Trophoblast cell (in vitro differentiated cells and primary cell): Measurements from ENCODE around the gene UPF1.

ENCODE experiments used
- DNase-seq, 2 donors: peaks; one replicate each; pipeline ENCODE4 v3.0.0-alpha.2; 2016
- H2AFZ ChIP-seq: 2 replicates; pipeline ENCODE4 v1.6.1; 2013; ENCODE audit warnings: low read length, moderate library complexity, mild to moderate bottlenecking; ENCODE audit not compliant: insufficient read depth, poor library complexity
- H2AK5ac ChIP-seq: 2 replicates; pipeline ENCODE4 v1.6.1; 2013; ENCODE audit warnings: mild to moderate bottlenecking, low read length
- H2BK120ac ChIP-seq: 2 replicates; pipeline ENCODE4 v1.6.1; 2013; ENCODE audit warnings: low read length, mild to moderate bottlenecking, moderate library complexity; ENCODE audit not compliant: insufficient read depth, poor library complexity
- H2BK12ac ChIP-seq: 2 replicates; pipeline ENCODE4 v1.6.1; 2013; ENCODE audit warnings: mild to moderate bottlenecking, low read length, moderate library complexity
- H2BK5ac ChIP-seq: 2 replicates; pipeline ENCODE4 v1.6.1; 2013; ENCODE audit warnings: low read length, low read depth, moderate library complexity, mild to moderate bottlenecking; ENCODE audit not compliant: poor library complexity
- H3K14ac ChIP-seq: 2 replicates; pipeline ENCODE4 v1.6.1; 2013; ENCODE audit warnings: mild to moderate bottlenecking, low read length
- H3K18ac ChIP-seq: 2 replicates; pipeline ENCODE4 v1.6.1; 2013; ENCODE audit warnings: mild to moderate bottlenecking, low read length
- H3K23ac ChIP-seq: 2 replicates; pipeline ENCODE4 v1.6.1; 2013; ENCODE audit warnings: low read length
- H3K27ac ChIP-seq: 2 replicates; pipeline ENCODE4 v1.5.1; 2013; ENCODE audit warnings: low read depth, mild to moderate bottlenecking, inconsistent platforms, low read length, moderate library complexity
- H3K27me3 ChIP-seq: 2 replicates; pipeline ENCODE4 v1.6.1; 2013; ENCODE audit warnings: inconsistent platforms, mild to moderate bottlenecking, low read length, moderate library complexity; ENCODE audit not compliant: insufficient read depth
- H3K36me3 ChIP-seq, 2 experiments: 1 replicate in 1 of 2; 2 replicates in 1 of 2; pipeline ENCODE4 v1.6.1; 2013; ENCODE audit warnings: low read length in 2 of 2, mild to moderate bottlenecking in 2 of 2, moderate library complexity in 1 of 2; ENCODE audit not compliant: insufficient read depth in 2 of 2, control insufficient read depth in 1 of 2
- H3K4ac ChIP-seq: 2 replicates; pipeline ENCODE4 v1.6.1; 2013; ENCODE audit warnings: low read depth, mild to moderate bottlenecking, low read length, moderate library complexity
- H3K4me1 ChIP-seq, 2 experiments: 1 replicate in 1 of 2; 2 replicates in 1 of 2; pipeline ENCODE4 v1.6.1; 2013; ENCODE audit warnings: low read length in 2 of 2, mild to moderate bottlenecking in 2 of 2, moderate library complexity in 1 of 2; ENCODE audit not compliant: insufficient read depth in 2 of 2, control insufficient read depth in 1 of 2
- H3K4me2 ChIP-seq: 2 replicates; pipeline ENCODE4 v1.6.1; 2013; ENCODE audit warnings: inconsistent platforms, mild to moderate bottlenecking, low read length, moderate library complexity
- H3K4me3 ChIP-seq: 2 replicates; pipeline ENCODE4 v1.5.1; 2013; ENCODE audit warnings: mild to moderate bottlenecking, low read depth, low read length, inconsistent platforms
- H3K79me1 ChIP-seq: one replicate; pipeline ENCODE4 v1.6.1; 2013; ENCODE audit warnings: low read length
- H3K79me2 ChIP-seq: 2 replicates; pipeline ENCODE4 v1.6.1; 2013; ENCODE audit warnings: low read length, mild to moderate bottlenecking; ENCODE audit not compliant: control insufficient read depth, insufficient read depth, poor library complexity
- H3K9ac ChIP-seq: 2 replicates; pipeline ENCODE4 v1.6.1; 2013; ENCODE audit warnings: mild to moderate bottlenecking, low read length
- H3K9me3 ChIP-seq: 2 replicates; pipeline ENCODE4 v1.6.1; 2013; ENCODE audit warnings: low read depth, mild to moderate bottlenecking, control low read depth, inconsistent platforms, low read length; ENCODE audit not compliant: insufficient read depth
- H4K12ac ChIP-seq: 2 replicates; pipeline ENCODE4 v1.6.1; 2013; ENCODE audit warnings: low read depth, mild to moderate bottlenecking, low read length, moderate library complexity
- H4K8ac ChIP-seq: 2 replicates; pipeline ENCODE4 v1.6.1; 2013; ENCODE audit warnings: low read depth, mild to moderate bottlenecking, low read length, moderate library complexity
- H4K91ac ChIP-seq: one replicate; pipeline ENCODE4 v1.6.1; 2013; ENCODE audit warnings: low read depth, mild to moderate bottlenecking, low read length, moderate library complexity
- WGBS: extraction: QIAGEN DNeasy Blood & Tissue Kit; methylation state at CpG from one replicate; pipeline ENCODE4 v1.1.7; 2013; ENCODE audit warnings: missing lambda C conversion rate; ENCODE audit not compliant: insufficient read length, insufficient coverage; ENCODE audit errors: extremely low coverage; 5-methylcytosine and 5-hydroxymethylcytosine counted together

UPF1 gene

GRCh38 chr19:18802354-18802753 is 29.4 kb upstream of the UPF1 start:
- Histone ChIP-seq H3K23ac (no peak overlapping the region), H3K27ac (no peak overlapping the region), H2AK5ac (no peak overlapping the region), H2AFZ (no peak overlapping the region), H4K8ac (no peak overlapping the region), H4K12ac (no peak overlapping the region), H3K36me3 (no peaks in the 10 kb centered on the region), H2BK5ac (no peak overlapping the region), H3K4me2 (no peak overlapping the region), H3K79me2 (no peaks in the 10 kb centered on the region), H3K4me1 (no peaks in the 10 kb centered on the region), H3K9me3 (peaks cover 7% of the 10 kb centered on the region), H3K27me3 (no peaks in the 10 kb centered on the region), H3K4ac (no peak overlapping the region), H3K9ac (no peak overlapping the region), H3K18ac (no peak overlapping the region), H2BK12ac (no peak overlapping the region), H3K4me3 (no peak overlapping the region), H2BK120ac (no peak overlapping the region), H3K79me1 (no peaks in the 10 kb centered on the region), H3K14ac (no peak overlapping the region), H4K91ac (no peak overlapping the region)
- no peak for DNase-seq
- WGBS, result no CpG with 5 or more reads among the region's 11 CpGs

GRCh38 chr19:18803550-18804138 is 28.1 kb upstream of the UPF1 start:
- Histone ChIP-seq H3K4me1 (no peaks in the 10 kb centered on the region), H3K9me3 (peaks cover 6% of the 10 kb centered on the region), H3K27ac (no peak overlapping the region), H3K4me2 (no peak overlapping the region), H4K91ac (no peak overlapping the region), H3K23ac (no peak overlapping the region), H3K79me2 (no peaks in the 10 kb centered on the region), H3K14ac (no peak overlapping the region), H3K4me3 (no peak overlapping the region), H3K36me3 (no peaks in the 10 kb centered on the region), H2AK5ac (no peak overlapping the region), H3K18ac (no peak overlapping the region), H3K27me3 (no peaks in the 10 kb centered on the region), H2BK12ac (no peak overlapping the region), H2BK120ac (no peak overlapping the region), H3K4ac (no peak overlapping the region), H3K79me1 (no peaks in the 10 kb centered on the region), H2AFZ (no peak overlapping the region), H3K9ac (no peak overlapping the region), H2BK5ac (no peak overlapping the region), H4K8ac (no peak overlapping the region), H4K12ac (no peak overlapping the region)
- no CpG with 5 or more reads among the region's 5 CpGs for WGBS
- no peak for DNase-seq

GRCh38 chr19:18804139-18804601 is 27.6 kb upstream of the UPF1 start:
- no CpG with 5 or more reads among the region's 15 CpGs for WGBS
- H3K27me3 ChIP-seq, result no peaks in the 10 kb centered on the region
- H3K4ac ChIP-seq, result no peak overlapping the region
- H2BK12ac ChIP-seq, result no peak overlapping the region
- H4K12ac ChIP-seq, result no peak overlapping the region
- H4K91ac ChIP-seq, result no peak overlapping the region
- no peak overlapping the region for H3K23ac ChIP-seq
- H4K8ac ChIP-seq, result no peak overlapping the region
- no peaks in the 10 kb centered on the region for H3K79me1 ChIP-seq
- H3K4me1 ChIP-seq, result no peaks in the 10 kb centered on the region
- H3K36me3 ChIP-seq, result no peaks in the 10 kb centered on the region
- H2AFZ ChIP-seq, result no peak overlapping the region
- H2BK5ac ChIP-seq, result no peak overlapping the region
- H3K4me2 ChIP-seq, result no peak overlapping the region
- no peak overlapping the region for H2AK5ac ChIP-seq
- no peak for DNase-seq
- H3K27ac ChIP-seq, result no peak overlapping the region
- no peak overlapping the region for H2BK120ac ChIP-seq
- no peak overlapping the region for H3K14ac ChIP-seq
- no peaks in the 10 kb centered on the region for H3K79me2 ChIP-seq
- H3K9me3 ChIP-seq, result peaks cover 6% of the 10 kb centered on the region
- no peak overlapping the region for H3K18ac ChIP-seq
- no peak overlapping the region for H3K9ac ChIP-seq
- H3K4me3 ChIP-seq, result no peak overlapping the region

- Histone ChIP-seq H2AK5ac (no peak overlapping the region), H2BK5ac (no peak overlapping the region), H3K14ac (no peak overlapping the region), H3K9ac (no peak overlapping the region), H4K12ac (no peak overlapping the region), H2BK12ac (no peak overlapping the region), H2AFZ (no peak overlapping the region), H3K27me3 (no peaks in the 10 kb centered on the region), H3K4me2 (no peak overlapping the region), H3K27ac (no peak overlapping the region), H3K4me1 (no peaks in the 10 kb centered on the region), H3K4me3 (no peak overlapping the region), H3K4ac (no peak overlapping the region), H3K79me1 (no peaks in the 10 kb centered on the region), H3K23ac (no peak overlapping the region), H4K91ac (no peak overlapping the region), H3K36me3 (no peaks in the 10 kb centered on the region), H2BK120ac (no peak overlapping the region), H3K9me3 (peaks cover 6% of the 10 kb centered on the region), H4K8ac (no peak overlapping the region), H3K79me2 (no peaks in the 10 kb centered on the region), H3K18ac (no peak overlapping the region)
- no peak for DNase-seq
- WGBS, result no CpG with 5 or more reads among the region's 8 CpGs
Measured at GRCh38 chr19:18804643-18805042, 27.1 kb upstream of the UPF1 start.
